ENCODE measurements around the gene NT5C.

Gene NT5C

DNA sequence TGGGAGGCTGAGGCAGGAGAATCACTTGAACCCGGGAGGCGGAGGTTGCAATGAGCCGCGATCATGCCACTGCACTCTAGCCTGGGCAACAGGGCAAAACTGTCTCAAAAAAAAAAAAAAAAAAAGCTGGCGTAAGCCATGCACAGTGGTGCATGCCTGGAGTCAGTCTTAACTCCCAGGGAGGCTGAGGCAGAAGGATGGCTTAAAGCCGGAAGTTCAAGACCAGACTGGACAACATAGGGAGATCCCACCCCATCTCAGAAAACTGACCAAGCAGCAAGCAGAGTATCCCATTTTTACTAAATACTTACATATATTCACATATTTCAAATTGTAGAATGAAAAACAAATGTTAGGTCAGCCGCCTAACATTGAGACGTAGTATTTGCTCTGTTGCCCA, 4.6 kb downstream of the NT5C start:
- Histone ChIP-seq H3K9me3 (ENCODE audit: low read length) (no peaks in the 10 kb centered on the region), H3K4me3 (ENCODE audit: low read depth, low read length, poor library complexity, severe bottlenecking) (no peak overlapping the region), H3F3A (ENCODE audit: insufficient read depth, low read length) (no peaks in the 10 kb centered on the region), H3K9me2 (ENCODE audit: low read depth, low read length) (no peaks in the 10 kb centered on the region), H3K27ac (ENCODE audit: low read depth, low read length, poor library complexity, severe bottlenecking) (peak overlapping the region; percentile 60), H4K20me1 (ENCODE audit: insufficient read depth, low read length) (no peaks in the 10 kb centered on the region), H3K79me2 (ENCODE audit: insufficient read depth, low read length) (no peaks in the 10 kb centered on the region), H3K9ac (ENCODE audit: low read length) (no peak overlapping the region), H2AFZ (ENCODE audit: low read length) (no peak overlapping the region), H3K36me3 (ENCODE audit: insufficient read depth, low read length) (peaks cover 19% of the 10 kb centered on the region; the same call in 1 of the 2 replicates), H3K27me3 (ENCODE audit: insufficient read depth, low read length) (no peaks in the 10 kb centered on the region), H3K4me2 (ENCODE audit: low read length) (no peak overlapping the region), H3K4me1 (ENCODE audit: insufficient read depth, low read length, severe bottlenecking) (peaks cover 35% of the 10 kb centered on the region)
- TF ChIP-seq EZH2 (IDR thresholded peaks at IDR 0.05; ENCODE audit: borderline replicate concordance, low read length), result no peak
- TF ChIP-seq, protein P1, sequence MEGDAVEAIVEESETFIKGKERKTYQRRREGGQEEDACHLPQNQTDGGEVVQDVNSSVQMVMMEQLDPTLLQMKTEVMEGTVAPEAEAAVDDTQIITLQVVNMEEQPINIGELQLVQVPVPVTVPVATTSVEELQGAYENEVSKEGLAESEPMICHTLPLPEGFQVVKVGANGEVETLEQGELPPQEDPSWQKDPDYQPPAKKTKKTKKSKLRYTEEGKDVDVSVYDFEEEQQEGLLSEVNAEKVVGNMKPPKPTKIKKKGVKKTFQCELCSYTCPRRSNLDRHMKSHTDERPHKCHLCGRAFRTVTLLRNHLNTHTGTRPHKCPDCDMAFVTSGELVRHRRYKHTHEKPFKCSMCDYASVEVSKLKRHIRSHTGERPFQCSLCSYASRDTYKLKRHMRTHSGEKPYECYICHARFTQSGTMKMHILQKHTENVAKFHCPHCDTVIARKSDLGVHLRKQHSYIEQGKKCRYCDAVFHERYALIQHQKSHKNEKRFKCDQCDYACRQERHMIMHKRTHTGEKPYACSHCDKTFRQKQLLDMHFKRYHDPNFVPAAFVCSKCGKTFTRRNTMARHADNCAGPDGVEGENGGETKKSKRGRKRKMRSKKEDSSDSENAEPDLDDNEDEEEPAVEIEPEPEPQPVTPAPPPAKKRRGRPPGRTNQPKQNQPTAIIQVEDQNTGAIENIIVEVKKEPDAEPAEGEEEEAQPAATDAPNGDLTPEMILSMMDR (IDR thresholded peaks at IDR 0.05; ENCODE audit: low read length), result no peak

- Histone ChIP-seq H3K4me1 (ENCODE audit: insufficient read depth, low read length, severe bottlenecking) (peaks cover 32% of the 10 kb centered on the region), H4K20me1 (ENCODE audit: insufficient read depth, low read length) (no peaks in the 10 kb centered on the region), H3K4me3 (ENCODE audit: low read depth, low read length, poor library complexity, severe bottlenecking) (no peak overlapping the region), H3K9me2 (ENCODE audit: low read depth, low read length) (no peaks in the 10 kb centered on the region), H3F3A (ENCODE audit: insufficient read depth, low read length) (no peaks in the 10 kb centered on the region), H3K4me2 (ENCODE audit: low read length) (peak overlapping the region; percentile 35; the same call in 1 of the 2 replicates), H3K79me2 (ENCODE audit: insufficient read depth, low read length) (no peaks in the 10 kb centered on the region), H3K9me3 (ENCODE audit: low read length) (no peaks in the 10 kb centered on the region), H3K9ac (ENCODE audit: low read length) (no peak overlapping the region; the same call in 1 of the 2 replicates), H3K27me3 (ENCODE audit: insufficient read depth, low read length) (no peaks in the 10 kb centered on the region), H3K27ac (ENCODE audit: low read depth, low read length, poor library complexity, severe bottlenecking) (peak overlapping the region; percentile 67), H2AFZ (ENCODE audit: low read length) (no peak overlapping the region), H3K36me3 (ENCODE audit: insufficient read depth, low read length) (peaks cover 19% of the 10 kb centered on the region; the same call in 1 of the 2 replicates)
- TF ChIP-seq, protein P1 (IDR thresholded peaks at IDR 0.05; ENCODE audit: low read length), result no peak
- TF ChIP-seq EZH2 (IDR thresholded peaks at IDR 0.05; ENCODE audit: borderline replicate concordance, low read length), result no peak
Observed at GRCh38 chr17:75125984-75126383, 5.6 kb downstream of the NT5C start.

GRCh38 chr17:75124819-75125162, 6.8 kb downstream of the NT5C start:
- no peaks in the 10 kb centered on the region for H3K27me3 ChIP-seq (ENCODE audit: insufficient read depth, low read length)
- no peak for TF ChIP-seq EZH2 (IDR thresholded peaks at IDR 0.05; ENCODE audit: borderline replicate concordance, low read length)
- TF ChIP-seq, protein P1 (IDR thresholded peaks at IDR 0.05; ENCODE audit: low read length), result no peak
- no peaks in the 10 kb centered on the region for H3K9me3 ChIP-seq (ENCODE audit: low read length)
- H3K9ac ChIP-seq (ENCODE audit: low read length), result no peak overlapping the region
- peaks cover 21% of the 10 kb centered on the region for H3K36me3 ChIP-seq (ENCODE audit: insufficient read depth, low read length)
- H4K20me1 ChIP-seq (ENCODE audit: insufficient read depth, low read length), result no peaks in the 10 kb centered on the region
- no peak overlapping the region for H2AFZ ChIP-seq (ENCODE audit: low read length)
- no peaks in the 10 kb centered on the region for H3K9me2 ChIP-seq (ENCODE audit: low read depth, low read length)
- H3K79me2 ChIP-seq (ENCODE audit: insufficient read depth, low read length), result no peaks in the 10 kb centered on the region
- no peak overlapping the region for H3K4me3 ChIP-seq (ENCODE audit: low read depth, low read length, poor library complexity, severe bottlenecking)
- H3K27ac ChIP-seq (ENCODE audit: low read depth, low read length, poor library complexity, severe bottlenecking), result no peak overlapping the region
- H3K4me2 ChIP-seq (ENCODE audit: low read length), result no peak overlapping the region
- H3F3A ChIP-seq (ENCODE audit: insufficient read depth, low read length), result no peaks in the 10 kb centered on the region
- peaks cover 22% of the 10 kb centered on the region for H3K4me1 ChIP-seq (ENCODE audit: insufficient read depth, low read length, severe bottlenecking)

Measured in OCI-LY1 (cell line).